ENCODE data around the gene CDK14. TPM values are rescaled to one million over a fixed set of nuclear protein-coding genes. Genes with fewer than 3 reads are reported as not detected.

The CDK14 gene
- polyA plus RNA-seq, 1 donor from 2014 or later, result 25.1 TPM

DNA sequence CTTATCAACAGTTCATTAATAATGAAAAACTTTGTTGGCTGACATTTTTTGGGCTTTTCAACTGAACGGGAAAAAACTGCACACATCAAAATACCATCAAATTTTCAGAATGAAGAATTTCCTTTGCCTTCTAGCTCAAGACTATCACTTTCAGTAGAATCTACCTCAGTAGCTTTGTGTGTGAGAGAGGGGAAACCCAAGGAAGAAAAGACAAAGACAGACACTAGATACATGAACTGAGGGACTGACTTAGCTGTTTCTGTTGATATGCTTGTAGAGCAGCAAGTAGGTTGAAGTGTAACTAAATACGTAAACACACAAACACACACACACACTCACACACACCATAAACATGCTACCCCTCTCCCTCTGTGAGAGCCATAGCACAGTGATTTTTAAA is 257.1 kb downstream of the CDK14 start:
- no peak overlapping the region for H3K9ac ChIP-seq (ENCODE audit: low read length)
- H3K27me3 ChIP-seq (ENCODE audit: insufficient read depth, low read depth, low read length), result no peaks in the 10 kb centered on the region
- H3K36me3 ChIP-seq (ENCODE audit: insufficient read depth, low read length), result no peaks in the 10 kb centered on the region
- no peak overlapping the region for H2AFZ ChIP-seq (ENCODE audit: low read depth, low read length)
- TF ChIP-seq SMC3 (conservative IDR thresholded peaks at IDR 0.05; ENCODE audit: poor library complexity) (no peak), POLR2AphosphoS5 (IDR thresholded peaks at IDR 0.05) (no peak), MXI1 (conservative IDR thresholded peaks at IDR 0.05; ENCODE audit: poor library complexity, severe bottlenecking) (no peak), EZH2 (IDR thresholded peaks at IDR 0.05; ENCODE audit: borderline replicate concordance, insufficient read depth, low read length, poor library complexity, severe bottlenecking) (no peak), EP300 (conservative IDR thresholded peaks at IDR 0.05; ENCODE audit: poor library complexity, severe bottlenecking) (no peak), TAF1 (IDR thresholded peaks at IDR 0.05; ENCODE audit: low read depth) (no peak), RAD21 (conservative IDR thresholded peaks at IDR 0.05) (no peak)
- TF ChIP-seq, protein P1, sequence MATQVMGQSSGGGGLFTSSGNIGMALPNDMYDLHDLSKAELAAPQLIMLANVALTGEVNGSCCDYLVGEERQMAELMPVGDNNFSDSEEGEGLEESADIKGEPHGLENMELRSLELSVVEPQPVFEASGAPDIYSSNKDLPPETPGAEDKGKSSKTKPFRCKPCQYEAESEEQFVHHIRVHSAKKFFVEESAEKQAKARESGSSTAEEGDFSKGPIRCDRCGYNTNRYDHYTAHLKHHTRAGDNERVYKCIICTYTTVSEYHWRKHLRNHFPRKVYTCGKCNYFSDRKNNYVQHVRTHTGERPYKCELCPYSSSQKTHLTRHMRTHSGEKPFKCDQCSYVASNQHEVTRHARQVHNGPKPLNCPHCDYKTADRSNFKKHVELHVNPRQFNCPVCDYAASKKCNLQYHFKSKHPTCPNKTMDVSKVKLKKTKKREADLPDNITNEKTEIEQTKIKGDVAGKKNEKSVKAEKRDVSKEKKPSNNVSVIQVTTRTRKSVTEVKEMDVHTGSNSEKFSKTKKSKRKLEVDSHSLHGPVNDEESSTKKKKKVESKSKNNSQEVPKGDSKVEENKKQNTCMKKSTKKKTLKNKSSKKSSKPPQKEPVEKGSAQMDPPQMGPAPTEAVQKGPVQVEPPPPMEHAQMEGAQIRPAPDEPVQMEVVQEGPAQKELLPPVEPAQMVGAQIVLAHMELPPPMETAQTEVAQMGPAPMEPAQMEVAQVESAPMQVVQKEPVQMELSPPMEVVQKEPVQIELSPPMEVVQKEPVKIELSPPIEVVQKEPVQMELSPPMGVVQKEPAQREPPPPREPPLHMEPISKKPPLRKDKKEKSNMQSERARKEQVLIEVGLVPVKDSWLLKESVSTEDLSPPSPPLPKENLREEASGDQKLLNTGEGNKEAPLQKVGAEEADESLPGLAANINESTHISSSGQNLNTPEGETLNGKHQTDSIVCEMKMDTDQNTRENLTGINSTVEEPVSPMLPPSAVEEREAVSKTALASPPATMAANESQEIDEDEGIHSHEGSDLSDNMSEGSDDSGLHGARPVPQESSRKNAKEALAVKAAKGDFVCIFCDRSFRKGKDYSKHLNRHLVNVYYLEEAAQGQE (IDR thresholded peaks at IDR 0.05; ENCODE audit: borderline replicate concordance), result no peak
- TF ChIP-seq, protein P2, sequence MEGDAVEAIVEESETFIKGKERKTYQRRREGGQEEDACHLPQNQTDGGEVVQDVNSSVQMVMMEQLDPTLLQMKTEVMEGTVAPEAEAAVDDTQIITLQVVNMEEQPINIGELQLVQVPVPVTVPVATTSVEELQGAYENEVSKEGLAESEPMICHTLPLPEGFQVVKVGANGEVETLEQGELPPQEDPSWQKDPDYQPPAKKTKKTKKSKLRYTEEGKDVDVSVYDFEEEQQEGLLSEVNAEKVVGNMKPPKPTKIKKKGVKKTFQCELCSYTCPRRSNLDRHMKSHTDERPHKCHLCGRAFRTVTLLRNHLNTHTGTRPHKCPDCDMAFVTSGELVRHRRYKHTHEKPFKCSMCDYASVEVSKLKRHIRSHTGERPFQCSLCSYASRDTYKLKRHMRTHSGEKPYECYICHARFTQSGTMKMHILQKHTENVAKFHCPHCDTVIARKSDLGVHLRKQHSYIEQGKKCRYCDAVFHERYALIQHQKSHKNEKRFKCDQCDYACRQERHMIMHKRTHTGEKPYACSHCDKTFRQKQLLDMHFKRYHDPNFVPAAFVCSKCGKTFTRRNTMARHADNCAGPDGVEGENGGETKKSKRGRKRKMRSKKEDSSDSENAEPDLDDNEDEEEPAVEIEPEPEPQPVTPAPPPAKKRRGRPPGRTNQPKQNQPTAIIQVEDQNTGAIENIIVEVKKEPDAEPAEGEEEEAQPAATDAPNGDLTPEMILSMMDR (IDR thresholded peaks at IDR 0.05; ENCODE audit: poor library complexity, severe bottlenecking), result no peak
- H4K20me1 ChIP-seq (ENCODE audit: insufficient read depth), result no peaks in the 10 kb centered on the region
- no peaks in the 10 kb centered on the region for H3K79me2 ChIP-seq (replicated peaks; ENCODE audit: insufficient read depth, low read length)
- no peak overlapping the region for H3K4me2 ChIP-seq (ENCODE audit: low read length)
- no peaks in the 10 kb centered on the region for H3F3A ChIP-seq (ENCODE audit: insufficient read depth, low read length, poor library complexity, severe bottlenecking)
- no peaks in the 10 kb centered on the region for H3K9me3 ChIP-seq (ENCODE audit: low read length)
- H3K9me2 ChIP-seq (ENCODE audit: insufficient read depth, low read length), result no peaks in the 10 kb centered on the region
- H3K27ac ChIP-seq (ENCODE audit: low read length), result no peak overlapping the region
- H3K4me3 ChIP-seq (ENCODE audit: low read length), result no peak overlapping the region

DNA sequence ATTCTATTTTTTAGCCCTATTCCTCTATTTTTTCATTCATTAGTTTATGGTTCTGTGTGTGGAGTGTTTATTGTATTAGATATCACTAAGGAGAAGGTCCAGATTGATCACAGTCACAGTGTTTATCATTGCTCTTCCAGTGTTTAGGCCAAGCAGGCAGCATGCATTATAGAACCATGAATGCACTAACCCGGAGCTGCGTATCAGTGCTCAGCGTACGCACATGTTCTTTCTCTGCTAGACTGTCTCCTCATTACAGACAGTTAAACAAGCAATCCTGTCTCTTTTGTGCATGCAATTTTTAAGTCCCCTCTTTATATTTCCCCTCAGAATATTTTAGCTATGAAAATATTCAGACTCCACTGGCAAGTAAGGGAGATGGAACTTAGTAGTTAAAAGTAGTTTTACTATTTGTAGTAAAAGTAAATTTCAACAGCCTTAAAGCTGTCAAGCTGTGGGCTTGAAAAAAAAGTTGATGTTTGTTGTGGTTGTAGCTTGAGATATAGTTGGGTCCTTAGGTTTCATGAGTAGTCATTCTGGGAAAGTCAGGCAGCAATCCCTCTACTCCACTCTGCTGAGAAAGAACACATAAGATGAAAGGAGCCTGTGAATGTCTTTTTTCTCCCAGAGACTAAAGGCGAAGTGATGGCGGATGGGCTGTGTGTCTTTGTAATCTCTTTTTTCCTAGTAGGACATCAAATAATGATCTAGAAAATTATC is 260.4 kb downstream of the CDK14 start:
- Histone ChIP-seq H2AFZ (ENCODE audit: low read depth, low read length) (no peak overlapping the region), H3K79me2 (replicated peaks; ENCODE audit: insufficient read depth, low read length) (no peaks in the 10 kb centered on the region), H3K9ac (ENCODE audit: low read length) (no peak overlapping the region), H3K9me3 (ENCODE audit: low read length) (no peaks in the 10 kb centered on the region), H3K4me2 (ENCODE audit: low read length) (no peak overlapping the region), H3K27me3 (ENCODE audit: insufficient read depth, low read depth, low read length) (no peaks in the 10 kb centered on the region), H3K27ac (ENCODE audit: low read length) (no peak overlapping the region), H3K36me3 (ENCODE audit: insufficient read depth, low read length) (no peaks in the 10 kb centered on the region), H3F3A (ENCODE audit: insufficient read depth, low read length, poor library complexity, severe bottlenecking) (no peaks in the 10 kb centered on the region), H3K4me3 (ENCODE audit: low read length) (no peak overlapping the region), H4K20me1 (ENCODE audit: insufficient read depth) (no peaks in the 10 kb centered on the region), H3K9me2 (ENCODE audit: insufficient read depth, low read length) (no peaks in the 10 kb centered on the region)
- TF ChIP-seq RAD21 (conservative IDR thresholded peaks at IDR 0.05), result no peak
- no peak for TF ChIP-seq MXI1 (conservative IDR thresholded peaks at IDR 0.05; ENCODE audit: poor library complexity, severe bottlenecking)
- TF ChIP-seq TAF1 (IDR thresholded peaks at IDR 0.05; ENCODE audit: low read depth), result no peak
- no peak for TF ChIP-seq SMC3 (conservative IDR thresholded peaks at IDR 0.05; ENCODE audit: poor library complexity)
- TF ChIP-seq, protein P1 (IDR thresholded peaks at IDR 0.05; ENCODE audit: borderline replicate concordance), result no peak
- TF ChIP-seq, protein P2 (IDR thresholded peaks at IDR 0.05; ENCODE audit: poor library complexity, severe bottlenecking), result no peak
- no peak for TF ChIP-seq EP300 (conservative IDR thresholded peaks at IDR 0.05; ENCODE audit: poor library complexity, severe bottlenecking)
- no peak for TF ChIP-seq EZH2 (IDR thresholded peaks at IDR 0.05; ENCODE audit: borderline replicate concordance, insufficient read depth, low read length, poor library complexity, severe bottlenecking)
- no peak for TF ChIP-seq POLR2AphosphoS5 (IDR thresholded peaks at IDR 0.05)
